Measurements from ENCODE around the gene SPSB3.

The SPSB3 gene

DNA sequence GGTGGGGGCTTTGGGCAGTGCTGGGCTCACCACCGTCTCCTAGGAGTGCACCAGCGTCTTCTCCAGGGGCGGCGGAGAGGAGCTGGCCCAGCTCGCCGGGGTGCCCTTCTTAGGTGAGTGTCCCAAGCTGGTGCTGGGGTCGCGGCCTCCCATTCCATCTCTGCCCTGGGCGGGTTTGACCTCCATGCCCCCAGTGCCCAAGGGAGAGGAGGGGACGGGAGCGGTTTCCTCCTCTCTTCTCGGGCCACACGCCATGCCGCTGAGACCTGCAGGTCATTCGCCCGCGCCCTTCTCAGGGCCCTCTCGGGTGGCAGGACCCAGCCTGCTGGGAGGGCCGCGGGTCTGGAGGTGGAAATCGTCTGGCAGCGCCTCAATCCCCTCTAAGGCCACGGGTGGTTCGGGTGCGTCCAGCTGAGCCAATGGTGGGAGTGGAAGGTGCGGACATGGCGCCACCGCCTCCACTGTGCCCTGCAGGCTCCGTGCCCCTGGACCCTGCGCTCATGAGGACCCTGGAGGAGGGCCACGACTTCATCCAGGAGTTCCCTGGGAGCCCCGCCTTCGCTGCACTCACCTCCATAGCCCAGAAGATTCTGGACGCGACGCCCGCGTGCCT is 5.8 kb upstream of the SPSB3 start:
- peak; percentile 16 for DNase-seq

DNA sequence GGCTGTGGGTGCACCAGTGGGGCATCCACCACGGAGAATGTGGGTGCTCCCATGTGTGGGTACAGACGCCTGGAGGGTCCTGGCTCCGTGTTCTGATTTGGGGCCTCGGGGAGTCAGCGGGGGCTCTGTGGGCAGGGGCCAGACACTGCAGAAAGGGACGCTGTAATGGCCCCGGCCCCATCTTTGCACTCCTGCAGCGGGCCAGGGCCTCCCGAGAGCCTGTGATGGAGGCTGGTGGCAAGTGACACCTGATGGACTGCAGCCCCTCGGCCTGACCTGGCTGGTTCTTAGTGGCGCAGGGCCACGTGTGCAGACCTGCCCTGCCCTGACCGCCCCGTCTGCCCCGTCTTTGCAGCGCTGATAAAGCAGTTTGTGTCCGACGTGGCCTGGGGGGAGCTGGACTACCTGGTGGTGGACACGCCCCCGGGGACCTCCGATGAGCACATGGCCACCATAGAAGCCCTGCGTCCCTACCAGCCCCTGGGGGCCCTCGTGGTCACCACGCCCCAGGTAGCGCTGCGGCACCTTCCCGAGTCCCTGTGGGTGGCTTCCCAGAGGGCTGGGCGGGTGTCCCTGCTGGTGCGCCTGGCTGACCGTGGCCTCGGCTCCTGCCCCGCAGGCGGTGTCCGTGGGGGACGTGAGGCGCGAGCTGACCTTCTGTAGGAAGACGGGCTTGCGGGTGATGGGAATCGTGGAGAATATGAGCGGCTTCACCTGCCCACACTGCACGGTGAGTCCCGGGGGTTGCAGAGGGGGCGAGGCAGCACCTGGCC is 5.1 kb upstream of the SPSB3 start:
- peak; percentile 18 for DNase-seq

- no peak for DNase-seq
Observed at GRCh38 chr16:1787056-1787321, 4.6 kb upstream of the SPSB3 start.

GRCh38 chr16:1786242-1787055 is 4.1 kb upstream of the SPSB3 start:
- DNase-seq: peak; percentile 17

GRCh38 chr16:1785846-1786170 is 3.4 kb upstream of the SPSB3 start:
- DNase-seq: no peak

DNA sequence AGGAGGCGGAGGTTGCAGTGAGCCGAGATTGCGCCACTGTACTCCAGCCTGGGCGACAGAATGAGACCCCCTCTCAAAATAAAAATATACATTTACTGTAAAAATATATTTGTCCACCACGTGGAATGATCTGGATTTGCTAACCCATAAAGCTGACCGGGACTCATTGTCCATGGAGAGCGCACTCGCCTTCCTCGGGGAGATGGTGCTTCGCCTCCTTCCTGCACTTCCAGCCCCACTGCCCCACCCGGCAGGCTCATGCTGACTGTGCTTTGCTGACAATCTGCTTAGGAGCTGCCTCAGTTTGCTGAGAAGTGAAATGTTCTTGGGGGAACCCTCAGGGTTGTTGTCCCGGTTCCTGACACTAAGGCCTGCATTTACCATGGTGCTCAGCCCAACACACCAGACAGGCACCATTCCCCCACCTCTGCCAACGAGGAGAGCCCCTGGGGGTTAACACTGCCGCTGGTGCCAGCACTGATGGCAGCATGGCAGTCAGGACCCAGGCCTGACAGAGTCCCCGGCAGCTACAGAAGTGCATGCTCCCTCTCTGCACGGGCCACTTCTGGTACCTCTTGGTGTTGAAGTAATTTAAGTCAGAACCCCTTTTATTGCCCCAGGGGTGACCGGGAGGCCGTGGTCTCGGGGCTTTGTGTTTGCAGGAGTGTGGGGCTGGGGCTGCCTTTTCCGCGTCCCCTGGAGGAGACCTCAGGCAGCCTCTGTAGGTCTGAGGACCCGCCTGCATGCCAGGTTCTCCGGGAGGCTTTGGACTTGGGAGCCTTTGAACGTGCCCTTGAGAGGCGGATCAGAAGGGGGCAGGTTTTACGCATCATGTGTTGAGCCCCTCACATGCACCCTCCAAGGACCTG is 2.8 kb upstream of the SPSB3 start:
- no peak for DNase-seq

DNA sequence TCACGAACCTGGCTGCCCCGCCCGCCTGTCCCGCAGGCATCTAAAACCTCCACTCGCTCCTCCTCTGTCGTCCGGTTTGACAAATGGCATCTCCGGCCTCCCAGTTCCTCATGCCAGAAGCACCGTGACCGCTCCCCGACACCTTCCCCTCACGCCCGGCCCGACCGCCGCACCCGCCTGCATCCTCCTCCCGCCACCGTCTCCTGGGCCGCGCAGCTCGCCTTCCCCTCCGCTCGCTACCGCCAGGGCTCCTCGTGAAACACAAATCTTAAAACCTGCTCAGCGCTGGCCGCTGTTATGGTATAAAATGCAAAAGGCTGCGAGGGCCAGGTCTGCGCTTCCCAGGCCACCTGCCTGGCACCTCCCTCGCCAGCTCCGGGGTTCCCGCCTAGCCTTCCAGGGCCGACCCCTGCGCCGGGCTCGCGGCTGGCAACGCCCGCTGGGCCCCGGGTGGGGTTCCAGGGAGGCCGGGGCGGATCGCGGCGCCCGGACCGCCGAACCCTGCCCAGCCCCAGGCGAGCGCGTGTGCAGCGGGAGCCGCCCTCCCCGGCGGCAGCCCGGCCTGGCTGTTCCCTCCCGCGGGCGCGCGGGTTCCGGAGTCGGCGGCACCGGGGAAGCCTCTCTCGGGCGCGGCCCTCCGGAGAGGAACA is 488 bp downstream of the SPSB3 start:
- no peak for DNase-seq

DNA sequence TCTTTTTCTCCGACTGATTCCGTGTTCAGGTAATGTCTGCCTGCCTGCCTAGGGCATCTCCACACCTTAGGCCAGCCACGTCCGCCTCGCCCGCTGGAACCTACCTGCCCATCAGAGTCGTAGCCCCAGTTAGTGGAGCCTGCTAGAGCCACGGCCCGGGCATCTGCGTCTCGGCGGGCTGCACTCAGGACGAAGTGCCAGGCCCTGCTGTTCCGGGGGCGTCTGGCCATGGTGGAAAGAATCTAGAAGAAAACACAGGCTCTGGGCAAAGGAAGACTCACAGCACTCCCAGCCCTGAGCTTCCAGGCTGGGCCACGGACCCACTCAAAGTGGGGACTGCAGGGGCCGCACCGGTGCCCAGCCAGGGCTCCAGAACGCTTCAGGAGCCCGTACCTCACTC is 1.1 kb downstream of the SPSB3 start:
- no peak for DNase-seq

GRCh38 chr16:1780677-1781072 is 1.7 kb downstream of the SPSB3 start:
- no peak for DNase-seq

- no peak for DNase-seq
Observed at GRCh38 chr16:1779741-1780676, 2.4 kb downstream of the SPSB3 start.

GRCh38 chr16:1779234-1779701 is 3.1 kb downstream of the SPSB3 start:
- DNase-seq: peak; percentile 15

DNA sequence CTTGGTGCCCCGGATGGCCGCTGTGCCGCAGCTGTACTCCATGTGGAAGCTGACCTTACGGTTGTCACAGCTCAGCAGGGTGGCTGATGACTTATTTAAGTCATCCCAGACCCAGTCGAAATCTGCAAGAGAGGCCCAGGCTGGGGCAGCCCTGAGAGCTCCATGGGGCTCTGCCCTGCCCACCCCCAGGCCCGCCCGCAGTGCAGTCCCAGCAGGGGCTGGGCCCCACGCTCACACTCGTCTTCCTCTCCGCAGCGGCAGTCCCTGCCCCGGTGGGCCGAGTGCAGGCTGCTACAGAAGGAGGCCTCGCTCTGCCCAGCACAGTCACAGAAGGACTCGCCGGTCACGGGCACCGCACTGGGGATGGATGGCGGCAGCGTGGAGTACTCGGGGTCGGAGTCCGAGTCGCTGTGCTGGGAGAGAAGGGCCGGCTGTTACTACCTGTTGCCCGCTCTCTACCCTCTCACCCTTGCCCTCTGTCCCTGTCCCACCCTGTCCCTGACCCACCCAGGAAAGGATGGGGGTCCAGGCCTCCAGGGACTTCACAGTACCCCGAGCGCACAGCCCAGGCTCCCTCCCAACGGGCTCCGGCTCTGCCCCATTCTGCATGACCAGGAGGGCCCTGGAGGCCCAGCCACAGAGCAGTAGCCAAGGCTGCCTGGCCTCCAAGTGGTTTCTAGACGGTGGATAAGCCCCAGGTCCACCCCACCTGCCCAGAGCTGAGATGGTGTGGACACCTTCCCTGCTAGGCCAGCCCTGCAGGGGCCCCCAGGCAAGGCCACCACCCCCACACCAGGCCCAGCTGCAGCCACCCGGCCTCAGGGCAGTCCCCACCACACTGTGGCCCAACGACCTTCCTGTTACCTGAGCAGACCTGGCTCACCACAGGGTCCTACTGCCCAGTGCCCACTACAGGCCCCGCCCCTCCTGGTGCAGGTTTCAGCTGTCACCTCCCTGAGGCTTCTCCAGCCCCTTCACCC is 3.9 kb downstream of the SPSB3 start:
- peak; percentile 15 for DNase-seq

DNA sequence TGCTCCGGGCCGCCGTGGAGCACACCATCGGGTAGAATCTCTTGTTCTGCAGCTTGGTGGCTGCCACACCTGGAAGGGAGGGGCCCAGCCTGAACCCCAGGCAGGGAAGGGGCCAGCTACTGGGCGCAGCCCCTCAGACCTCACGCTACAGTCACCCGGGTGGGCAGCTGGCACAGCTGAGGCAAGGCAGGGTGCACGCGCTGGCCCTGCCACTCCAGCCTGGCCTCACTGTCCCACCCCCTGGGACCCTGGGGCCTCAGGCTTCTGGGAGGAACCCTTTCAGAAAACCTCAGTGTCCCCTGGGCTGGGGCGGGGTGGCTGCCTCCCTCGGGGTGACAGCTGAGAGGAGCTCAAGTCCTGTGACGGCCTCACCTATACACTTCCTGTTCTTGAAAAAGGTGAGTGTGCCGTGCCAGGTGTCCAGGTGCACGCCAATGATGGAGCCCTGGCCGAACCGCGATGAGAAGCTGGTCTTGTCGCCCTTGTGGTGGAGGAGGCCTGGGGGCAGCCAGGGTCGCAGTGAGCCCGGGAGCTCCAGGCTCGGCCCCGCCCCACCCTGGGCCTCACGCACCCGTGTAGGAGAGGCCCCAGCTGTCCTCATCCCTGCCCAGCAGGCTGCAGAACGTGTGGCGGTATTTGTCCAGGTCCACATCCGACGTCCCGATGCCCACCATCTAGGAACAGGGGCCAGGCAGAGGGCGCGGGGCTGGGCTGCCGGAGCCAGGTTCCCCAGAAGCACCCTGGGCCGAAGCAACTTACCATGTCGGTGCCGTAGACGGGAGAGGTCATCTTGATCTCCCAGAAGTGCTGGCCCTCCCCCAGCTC is 4.8 kb downstream of the SPSB3 start:
- DNase-seq: no peak

DNA sequence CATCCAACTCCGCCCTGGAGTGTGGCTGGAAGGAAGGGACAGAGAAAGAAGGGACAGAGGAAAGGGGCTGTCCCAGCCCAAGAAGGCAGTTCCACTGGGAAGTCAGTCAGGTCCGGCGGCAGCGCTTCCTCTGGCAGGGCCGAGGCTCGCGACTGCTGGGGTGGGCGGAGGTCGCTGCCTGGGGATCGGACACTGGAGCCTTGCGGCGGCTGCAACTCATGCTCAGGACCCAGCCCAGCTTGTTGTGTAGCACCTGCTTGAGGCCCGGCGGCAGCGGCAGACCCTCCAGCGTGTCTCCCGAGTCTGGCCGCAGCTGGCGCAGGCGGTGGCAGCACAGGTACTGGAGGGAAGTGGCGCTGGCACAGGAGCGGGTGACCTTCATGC is 5.4 kb downstream of the SPSB3 start:
- no peak for DNase-seq

DNA sequence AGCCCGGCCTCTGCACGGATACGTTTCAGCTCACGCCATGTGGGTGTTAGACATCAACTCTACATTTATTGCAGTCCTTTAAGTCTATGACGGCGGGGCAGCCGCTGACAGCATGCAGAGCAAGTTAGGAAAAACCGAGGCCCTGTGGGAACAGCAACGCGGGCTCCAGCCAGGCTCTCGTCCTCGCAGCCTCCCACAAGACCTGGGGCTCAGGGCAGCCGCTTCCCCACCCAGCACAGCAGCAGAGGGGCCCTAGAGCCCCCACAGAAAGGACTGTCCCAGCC is 5.8 kb downstream of the SPSB3 start:
- no peak for DNase-seq

DNA sequence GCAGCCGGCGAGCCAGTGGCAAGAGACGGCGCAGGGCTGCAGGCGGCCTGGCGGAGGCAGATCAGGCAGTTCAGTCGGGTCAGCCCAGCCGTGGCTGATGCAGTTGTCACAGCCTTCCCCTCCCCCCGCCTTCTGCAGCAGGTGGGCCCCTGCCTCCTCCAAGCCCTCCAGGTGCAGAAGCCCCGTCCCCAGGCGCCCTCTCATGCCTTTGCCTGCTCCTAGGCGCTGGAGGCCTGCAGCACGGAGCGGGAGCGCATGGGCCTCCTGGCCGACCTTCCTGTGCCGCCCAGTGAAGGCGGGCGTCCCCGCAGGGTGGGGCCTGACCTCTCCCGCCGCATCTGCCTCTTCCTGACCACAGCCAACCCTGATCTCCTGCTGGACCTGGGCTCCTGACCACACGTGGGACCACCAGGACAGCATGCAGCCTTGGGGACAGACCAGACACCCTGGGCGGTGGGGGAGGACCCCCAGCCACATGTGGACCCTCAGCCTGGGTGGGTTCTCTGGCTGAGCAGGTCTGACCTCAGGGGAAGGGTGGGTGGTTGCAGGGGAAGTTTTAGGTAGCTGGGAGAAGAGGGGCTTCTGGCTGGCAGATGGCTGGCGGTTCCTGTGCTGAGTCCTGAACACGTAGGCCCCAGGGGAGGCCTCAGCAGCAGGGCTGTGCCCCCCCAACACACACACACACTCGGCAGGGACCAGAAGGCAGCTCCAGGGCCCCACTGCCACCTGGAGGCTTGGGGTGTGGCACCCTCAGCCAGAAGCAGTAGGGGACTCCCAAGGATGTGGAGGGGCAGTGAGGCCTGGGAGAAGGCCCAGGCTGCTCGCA is 6.3 kb downstream of the SPSB3 start:
- no peak for DNase-seq

GRCh38 chr16:1775006-1775845 is 7.1 kb downstream of the SPSB3 start:
- DNase-seq: no peak

GRCh38 chr16:1774448-1774780 is 8.0 kb downstream of the SPSB3 start:
- DNase-seq: no peak
